G401.6 (cell line): ENCODE results near the gene GRIA1.

Experiments used
- FAIRE-seq: peaks from 2 replicates; lab custom pipeline; 2012; peaks lifted over from hg19 to GRCh38; lab: Jason Lieb, UNC

GRIA1 gene

GRCh38 chr5:153782589-153783361, 292.3 kb downstream of the GRIA1 start:
- no peak for FAIRE-seq

GRCh38 chr5:153783362-153783658, 292.8 kb downstream of the GRIA1 start:
- FAIRE-seq, result no peak

GRCh38 chr5:153784277-153784676, 293.8 kb downstream of the GRIA1 start:
- FAIRE-seq, result no peak

GRCh38 chr5:153791339-153791738, 300.9 kb downstream of the GRIA1 start:
- no peak for FAIRE-seq

- no peak for FAIRE-seq
Measured at GRCh38 chr5:153792305-153792704, 301.8 kb downstream of the GRIA1 start.

GRCh38 chr5:153793699-153794098, 303.2 kb downstream of the GRIA1 start:
- FAIRE-seq, result no peak

- no peak for FAIRE-seq
Measured at GRCh38 chr5:153794327-153794726, 303.9 kb downstream of the GRIA1 start.

GRCh38 chr5:153796527-153796926, 306.1 kb downstream of the GRIA1 start:
- no peak for FAIRE-seq

- FAIRE-seq, result no peak
Measured at GRCh38 chr5:153797484-153797883, 307.0 kb downstream of the GRIA1 start.

GRCh38 chr5:153798830-153799229, 308.4 kb downstream of the GRIA1 start:
- no peak for FAIRE-seq

- FAIRE-seq, result no peak
Measured at GRCh38 chr5:153799466-153799865, 309.0 kb downstream of the GRIA1 start.

- FAIRE-seq, result no peak
Measured at GRCh38 chr5:153802050-153802821, 311.8 kb downstream of the GRIA1 start.

- no peak for FAIRE-seq
Measured at GRCh38 chr5:153807801-153808200, 317.3 kb downstream of the GRIA1 start.

- no peak for FAIRE-seq
Measured at GRCh38 chr5:153809166-153809565, 318.7 kb downstream of the GRIA1 start.

GRCh38 chr5:153813901-153814300, 323.4 kb downstream of the GRIA1 start:
- no peak for FAIRE-seq

GRCh38 chr5:153816870-153817269, 326.4 kb downstream of the GRIA1 start:
- FAIRE-seq, result no peak

- no peak for FAIRE-seq
Measured at GRCh38 chr5:153818626-153819025, 328.2 kb downstream of the GRIA1 start.

- no peak for FAIRE-seq
Measured at GRCh38 chr5:153823036-153823435, 332.6 kb downstream of the GRIA1 start.

GRCh38 chr5:153824909-153825308, 334.4 kb downstream of the GRIA1 start:
- FAIRE-seq, result no peak

- FAIRE-seq, result no peak
Measured at GRCh38 chr5:153827397-153827796, 336.9 kb downstream of the GRIA1 start.

- FAIRE-seq, result no peak
Measured at GRCh38 chr5:153829510-153830065, 339.1 kb downstream of the GRIA1 start.

GRCh38 chr5:153831973-153832372, 341.5 kb downstream of the GRIA1 start:
- FAIRE-seq, result no peak

- FAIRE-seq, result no peak
Measured at GRCh38 chr5:153835891-153836515, 345.5 kb downstream of the GRIA1 start.
